HG03135 (cell line): ENCODE data around the gene RAD51B.

Experiments used
- ATAC-seq: cut with Tn5 transposase; IDR thresholded peaks from one replicate; pipeline ENCODE4 v1.9.1; 2021; ENCODE audit warnings: mild to moderate bottlenecking, moderate library complexity; ENCODE audit not compliant: unreplicated experiment

The RAD51B gene

GRCh38 chr14:68552075-68552474 lies 732.5 kb downstream of the RAD51B start:
- no peak for ATAC-seq

- no peak for ATAC-seq
Observed at GRCh38 chr14:68552602-68553001, 733.0 kb downstream of the RAD51B start.

DNA sequence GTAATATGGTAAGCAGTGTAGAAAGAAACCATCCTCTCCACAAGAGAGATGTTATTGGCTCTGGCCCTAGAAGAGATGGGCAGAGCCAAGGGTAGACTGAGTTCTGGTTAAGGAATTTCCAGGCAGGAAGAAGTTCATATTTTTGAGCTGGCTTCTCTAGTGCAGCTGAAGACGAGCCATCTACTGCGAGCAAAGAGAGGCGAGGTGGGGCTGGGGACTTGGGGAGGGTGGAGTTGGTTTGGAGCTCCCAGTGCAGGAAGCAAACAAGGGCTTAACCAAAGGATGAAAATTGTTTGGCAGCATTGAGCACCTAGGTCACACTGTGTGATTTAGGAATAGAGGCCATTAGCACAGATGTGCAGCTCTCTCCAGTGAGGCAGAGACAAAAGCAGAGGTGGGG lies 733.7 kb downstream of the RAD51B start:
- no peak for ATAC-seq

GRCh38 chr14:68554231-68554630 lies 734.7 kb downstream of the RAD51B start:
- no peak for ATAC-seq

- ATAC-seq: no peak
Observed at GRCh38 chr14:68556253-68556652, 736.7 kb downstream of the RAD51B start.

- no peak for ATAC-seq
Observed at GRCh38 chr14:68557648-68558047, 738.1 kb downstream of the RAD51B start.

- ATAC-seq: no peak
Observed at GRCh38 chr14:68558096-68558495, 738.5 kb downstream of the RAD51B start.

DNA sequence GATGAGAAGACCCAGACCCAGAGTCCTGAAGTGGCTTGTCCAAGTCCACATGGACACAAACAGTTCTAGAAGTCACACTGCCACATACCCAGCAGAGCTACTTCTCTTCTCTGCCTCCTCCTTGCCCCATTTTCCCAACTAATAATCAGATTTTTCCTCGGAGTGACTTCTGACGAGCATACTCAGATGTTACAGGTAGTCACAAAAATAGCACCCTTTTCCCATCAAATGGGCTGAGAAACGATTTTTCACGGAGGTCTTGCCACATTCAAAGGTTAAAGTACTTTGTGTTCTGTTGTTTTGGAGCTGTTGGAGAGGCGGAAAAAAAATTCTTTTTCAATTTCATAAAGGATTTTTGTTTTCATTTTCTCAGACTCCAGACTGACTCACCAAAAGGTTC lies 740.4 kb downstream of the RAD51B start:
- no peak for ATAC-seq

- no peak for ATAC-seq
Observed at GRCh38 chr14:68561531-68562007, 742.0 kb downstream of the RAD51B start.

- ATAC-seq: no peak
Observed at GRCh38 chr14:68562911-68563250, 743.3 kb downstream of the RAD51B start.

DNA sequence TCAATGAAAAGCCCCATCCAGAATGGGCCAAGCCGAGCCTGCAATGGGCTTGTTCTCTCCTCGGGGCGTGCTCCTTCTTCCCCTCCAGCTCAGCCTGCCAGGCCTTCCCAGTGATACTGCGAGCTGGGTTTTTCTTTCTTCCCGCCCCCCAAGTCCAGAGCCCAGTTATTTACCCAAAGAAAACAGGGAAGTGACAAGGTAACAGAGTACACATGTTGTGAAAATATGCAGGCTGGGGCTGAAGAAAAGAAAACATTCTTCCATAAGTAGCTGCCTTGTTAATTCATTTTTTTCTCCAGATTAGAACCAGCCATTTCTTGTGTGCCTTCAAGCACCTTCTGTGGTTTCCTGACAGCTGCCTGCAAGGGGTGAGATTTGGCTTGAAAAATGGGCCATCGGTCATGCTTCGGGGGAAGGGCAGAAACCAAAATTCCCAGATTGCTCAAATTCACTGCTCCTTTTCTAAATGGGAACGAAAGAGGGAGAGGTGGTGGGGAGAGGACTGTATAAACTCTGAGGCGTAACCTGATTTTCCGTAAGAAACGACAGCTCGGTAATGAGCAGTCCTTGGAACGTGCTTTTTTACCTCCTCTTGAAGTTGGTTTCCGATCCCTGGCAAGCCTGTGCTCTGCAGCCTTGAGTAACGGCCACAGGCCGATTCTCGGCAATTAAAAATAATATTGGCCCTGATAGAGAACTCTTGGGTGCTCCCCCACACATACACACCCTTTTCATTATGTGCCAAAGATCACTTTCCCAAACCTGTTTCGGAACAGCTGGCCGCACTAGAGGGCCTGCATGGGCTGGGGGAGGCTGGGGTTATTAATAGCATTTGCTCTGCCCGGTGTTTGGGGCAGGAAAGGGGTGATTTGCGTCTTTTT lies 743.9 kb downstream of the RAD51B start:
- no peak for ATAC-seq

DNA sequence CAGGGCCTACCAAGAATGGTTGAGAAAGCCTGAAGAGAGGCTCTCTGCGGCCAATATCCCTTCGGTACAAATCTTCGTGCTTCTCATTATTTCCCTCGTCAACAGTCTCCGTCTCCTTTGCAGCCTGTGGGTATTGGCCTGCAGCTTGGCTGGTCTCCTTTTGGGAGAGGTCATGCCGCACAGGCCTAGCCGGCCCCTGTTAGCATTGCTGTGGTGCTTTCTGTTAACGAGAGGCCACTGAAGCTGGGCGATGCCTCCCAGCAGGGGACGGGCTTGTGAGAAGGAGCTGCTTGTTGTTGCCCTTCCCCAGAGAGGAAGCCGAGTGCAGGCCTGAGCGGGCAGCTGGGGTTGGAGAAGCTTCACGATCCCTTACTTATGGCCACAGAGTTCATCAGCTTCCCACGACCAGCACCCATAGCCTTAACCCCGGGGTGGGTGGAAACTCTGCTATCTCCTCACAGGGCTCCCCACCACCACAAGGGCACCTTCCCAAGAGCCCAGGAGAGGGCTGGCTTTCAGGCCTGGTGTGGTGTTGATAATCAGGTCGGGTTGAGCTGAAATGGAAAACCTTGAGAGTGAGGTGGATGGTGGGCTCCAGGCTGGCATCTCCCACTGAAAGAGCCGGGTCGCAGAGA lies 744.7 kb downstream of the RAD51B start:
- ATAC-seq: no peak

GRCh38 chr14:68564826-68565759 lies 745.5 kb downstream of the RAD51B start:
- ATAC-seq: no peak

DNA sequence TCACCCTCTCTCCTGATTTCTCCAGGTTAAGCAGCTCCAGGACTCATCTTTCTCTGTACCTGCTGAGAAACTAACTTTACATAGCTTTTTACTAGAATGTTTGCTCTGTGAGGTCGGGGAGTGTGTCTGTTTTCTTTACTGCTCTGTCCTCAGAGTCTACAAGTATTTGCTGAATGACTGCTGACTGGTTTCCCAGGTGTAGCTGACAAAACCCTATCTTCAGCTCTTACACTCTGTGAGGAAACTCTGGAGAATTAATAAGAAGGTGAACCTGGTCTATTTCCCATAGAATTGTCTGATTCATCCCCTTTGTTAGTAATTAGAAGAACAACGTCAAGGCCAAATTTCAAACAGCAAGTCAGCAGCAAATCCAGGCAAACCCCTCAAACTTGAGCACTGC lies 746.5 kb downstream of the RAD51B start:
- ATAC-seq: no peak

DNA sequence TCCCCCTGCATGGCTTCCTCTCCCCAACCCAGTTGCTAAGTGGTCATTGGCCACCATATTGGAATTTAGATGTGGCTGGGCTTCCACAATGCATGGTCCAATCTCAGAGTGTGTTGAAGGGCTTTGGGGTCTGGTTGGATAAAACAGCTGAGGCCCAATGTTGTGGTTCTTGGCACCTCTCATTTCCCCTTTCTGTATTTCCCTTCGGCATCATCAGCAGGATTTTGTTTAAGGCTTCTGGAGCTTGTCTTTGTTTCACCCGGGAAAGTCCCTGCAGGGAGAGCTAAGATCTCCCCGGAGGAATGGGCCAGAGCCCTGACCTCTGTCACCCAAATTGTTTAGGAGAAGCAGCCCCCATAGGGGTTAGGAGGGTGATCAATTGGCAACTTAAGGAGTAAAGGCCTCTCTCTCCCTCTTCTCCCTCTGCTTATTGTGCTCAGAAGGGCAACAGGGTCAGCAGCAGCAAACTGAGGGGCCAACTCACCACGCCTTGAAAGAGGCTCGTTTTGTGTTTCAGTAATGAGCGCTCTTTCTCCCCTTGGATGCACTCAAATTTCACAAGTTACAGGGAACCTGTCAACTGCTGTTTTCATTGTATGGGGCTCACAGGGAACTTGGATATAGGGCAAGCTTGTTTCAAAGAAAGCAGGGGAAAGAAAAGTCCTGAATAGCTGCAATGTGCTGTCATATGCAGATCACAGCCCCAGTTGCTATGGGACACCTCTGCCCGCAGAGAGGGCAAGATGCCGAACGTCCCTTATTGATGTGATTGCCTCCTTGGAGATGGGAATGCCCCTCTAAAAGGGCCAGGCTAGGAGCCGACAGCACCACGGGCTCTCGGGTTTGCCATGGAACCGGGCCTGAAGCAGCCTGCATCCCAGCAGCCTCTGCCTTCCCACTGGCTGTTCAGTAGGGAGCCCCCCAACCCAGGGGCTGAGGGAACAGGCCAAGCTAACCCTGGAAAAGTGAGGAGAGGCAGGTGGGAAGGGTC lies 749.6 kb downstream of the RAD51B start:
- ATAC-seq: no peak

DNA sequence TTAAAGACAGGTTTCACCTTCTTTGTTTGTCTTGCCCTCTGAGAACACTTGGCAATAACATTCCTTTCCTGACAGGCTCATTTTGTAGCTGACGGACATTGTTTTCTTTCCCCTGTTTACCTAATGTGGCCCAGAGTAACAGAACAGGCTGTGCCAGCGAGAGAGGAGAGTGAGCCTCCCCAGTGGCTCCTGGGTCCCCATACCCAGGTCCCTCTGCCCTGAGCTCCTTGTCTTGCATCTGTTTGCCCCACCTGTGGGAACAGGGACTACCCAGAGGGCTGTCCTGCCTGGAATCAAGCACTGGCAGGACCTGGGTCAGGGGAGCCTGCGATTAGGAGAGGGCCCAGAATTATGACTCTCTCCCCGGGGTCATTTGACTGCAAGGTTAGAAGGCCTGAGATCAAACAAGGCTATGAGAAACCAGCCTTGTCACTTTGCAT lies 750.4 kb downstream of the RAD51B start:
- ATAC-seq: no peak

DNA sequence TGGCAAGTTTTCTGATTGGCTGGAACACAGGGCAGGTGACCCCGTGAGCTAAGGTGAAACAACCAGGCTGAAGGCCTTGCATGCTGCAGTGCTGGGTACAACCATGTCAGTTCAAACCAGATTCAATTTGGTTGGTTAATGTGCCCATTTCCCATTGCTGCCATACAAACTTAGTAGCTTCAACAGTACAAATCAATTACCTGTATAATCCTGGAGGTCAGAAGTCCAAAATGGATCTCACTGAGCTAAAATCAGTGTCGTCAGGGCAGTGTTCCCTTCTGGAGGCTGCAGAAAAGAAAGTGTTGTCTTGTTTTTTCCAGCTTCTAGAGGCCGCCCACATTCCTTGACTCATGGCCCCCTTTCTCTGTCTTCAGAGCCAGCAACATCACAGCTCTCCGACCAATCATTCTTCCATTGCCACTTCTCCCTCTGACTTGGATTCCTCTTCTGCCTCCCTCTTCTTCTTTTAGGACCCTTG lies 751.6 kb downstream of the RAD51B start:
- no peak for ATAC-seq

DNA sequence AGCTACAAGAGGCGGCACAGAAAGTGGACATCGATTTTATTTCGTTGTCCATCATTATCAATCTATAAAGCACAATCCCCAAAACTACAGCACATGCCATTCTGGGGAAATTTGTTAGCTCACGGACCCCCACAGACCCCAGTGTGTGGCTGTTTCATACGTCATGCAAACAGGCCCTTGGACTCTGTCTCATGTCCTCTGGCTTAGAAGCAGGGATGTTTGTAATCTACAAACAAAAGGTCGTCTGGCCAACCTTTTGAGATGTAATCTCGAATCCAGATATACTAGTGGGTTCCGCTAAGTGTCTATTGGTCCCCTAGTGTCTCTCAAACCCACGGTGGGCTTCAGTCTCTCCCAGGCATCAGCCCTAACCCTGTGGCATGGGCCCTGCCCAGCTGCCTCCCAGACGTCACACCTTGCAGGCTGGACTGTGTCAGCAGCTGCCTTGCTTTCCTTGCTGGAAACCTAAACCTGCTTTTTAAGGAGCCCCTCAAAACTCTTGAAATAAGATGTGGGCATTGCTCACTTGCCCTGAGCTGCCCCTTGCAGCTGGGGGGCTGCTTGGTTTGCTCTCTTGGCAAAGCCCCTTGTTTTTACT lies 752.4 kb downstream of the RAD51B start:
- ATAC-seq: no peak

GRCh38 chr14:68573126-68573525 lies 753.5 kb downstream of the RAD51B start:
- ATAC-seq: no peak
